NCI-H2227 treated with DMSO at 0.1 percent for 48 hours (cell line): ENCODE results near the gene BASP1.

Experiments
- DNase-seq: peaks from one replicate; lab custom pipeline; 2025; lab: John Stamatoyannopoulos, UW

BASP1 gene, protein sequence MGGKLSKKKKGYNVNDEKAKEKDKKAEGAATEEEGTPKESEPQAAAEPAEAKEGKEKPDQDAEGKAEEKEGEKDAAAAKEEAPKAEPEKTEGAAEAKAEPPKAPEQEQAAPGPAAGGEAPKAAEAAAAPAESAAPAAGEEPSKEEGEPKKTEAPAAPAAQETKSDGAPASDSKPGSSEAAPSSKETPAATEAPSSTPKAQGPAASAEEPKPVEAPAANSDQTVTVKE

DNA sequence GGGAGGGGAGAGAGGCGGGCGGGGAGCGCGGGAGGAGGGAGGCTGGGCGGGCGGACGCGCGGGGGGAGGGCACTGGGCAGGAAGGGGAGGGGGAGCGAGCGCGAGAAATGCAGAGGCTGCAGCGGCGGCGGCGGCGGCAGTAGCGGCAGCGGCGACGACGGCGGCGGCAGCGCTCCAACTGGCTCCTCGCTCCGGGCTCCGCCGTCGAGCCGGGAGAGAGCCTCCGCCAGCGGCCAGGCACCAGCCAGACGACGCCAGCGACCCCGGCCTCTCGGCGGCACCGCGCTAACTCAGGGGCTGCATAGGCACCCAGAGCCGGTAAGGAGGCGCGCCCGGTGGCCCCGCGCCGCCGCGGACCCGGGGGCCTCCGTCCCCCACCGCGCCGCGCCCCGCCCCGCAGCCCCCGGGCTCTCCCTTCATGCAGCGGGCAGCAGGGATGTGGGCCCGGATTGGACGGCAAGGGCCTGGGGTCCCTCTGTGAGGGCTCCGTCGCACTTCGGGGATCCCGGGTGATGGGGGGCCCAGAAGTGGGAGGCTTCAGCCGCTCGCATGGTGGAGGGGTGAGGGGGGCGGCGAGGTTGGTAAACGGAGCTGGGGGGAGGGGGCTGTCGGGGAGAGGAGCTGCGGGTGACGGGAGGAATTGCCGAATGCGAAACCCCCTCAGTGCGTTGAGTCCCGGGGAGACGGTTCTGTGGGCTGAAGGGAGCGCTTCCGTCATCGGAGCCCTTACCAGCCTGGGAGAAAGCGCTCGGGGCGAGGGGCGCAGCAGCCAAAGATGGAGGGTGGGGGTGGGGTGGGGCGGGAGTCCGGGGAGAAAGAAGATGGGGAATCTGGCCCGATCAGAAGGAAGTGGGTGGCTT, at the start of gene BASP1:
Gene BASP1, plus strand, starts transcription at position 139 of the 860 bp plus-strand sequence. CDS start 57,586 bp downstream, outside the sequence.
- no peak for DNase-seq

DNA sequence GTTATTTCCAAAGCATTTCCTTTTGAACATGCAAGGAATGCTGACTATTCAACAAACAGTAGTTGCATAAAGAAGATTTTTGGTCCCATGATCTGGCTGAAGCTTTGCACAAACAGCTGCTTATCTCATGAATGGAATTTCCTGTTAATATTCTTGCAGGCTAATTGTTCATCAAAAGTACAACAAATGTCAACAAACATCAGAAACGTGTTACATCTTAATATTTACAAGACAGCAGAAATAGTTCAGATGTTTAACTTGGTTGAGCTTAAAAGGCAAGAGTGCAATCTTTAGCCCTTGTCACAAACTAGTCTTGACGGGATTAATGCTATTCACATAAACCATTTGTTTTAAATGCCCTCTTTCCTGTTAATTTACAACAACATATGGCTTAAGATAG, 47.9 kb upstream of the BASP1 start:
- DNase-seq: no peak

DNA sequence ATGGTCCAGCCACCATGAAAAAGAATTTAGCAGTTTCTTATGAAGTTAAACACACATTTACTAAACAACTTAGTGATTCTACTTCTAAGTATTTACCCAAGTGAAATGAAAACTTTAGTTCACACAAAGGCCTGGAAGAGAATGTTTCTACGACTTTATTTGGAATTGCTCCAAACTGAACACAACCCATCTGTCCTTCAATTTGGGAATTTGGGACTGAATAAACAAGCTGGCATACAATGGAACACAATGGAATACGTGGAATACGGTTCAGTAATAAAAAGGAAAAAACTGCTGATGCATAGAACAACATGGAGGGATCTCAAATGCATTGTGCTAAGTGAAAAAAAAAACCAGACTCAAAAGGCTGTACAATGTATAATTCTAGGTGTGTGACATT, 44.6 kb upstream of the BASP1 start:
- no peak for DNase-seq

DNA sequence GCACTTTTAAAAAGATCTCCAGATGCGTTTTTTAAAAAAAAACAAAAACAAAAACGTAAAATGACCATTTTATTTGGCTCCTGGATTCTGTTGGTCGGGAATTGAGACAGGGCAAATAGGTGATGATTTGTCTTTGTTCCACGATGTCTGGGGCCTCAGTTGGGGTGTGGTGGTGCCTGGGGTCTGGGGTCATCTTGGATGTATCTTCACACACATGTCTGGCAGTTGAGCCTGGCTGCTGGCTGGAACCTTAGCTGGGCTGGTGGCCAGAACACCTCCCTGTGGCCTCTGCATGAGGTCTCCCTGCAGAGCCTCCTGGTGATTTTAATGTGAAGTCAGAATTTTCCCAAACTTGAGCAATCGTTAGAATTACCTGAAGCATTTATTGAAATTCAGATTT, 42.5 kb upstream of the BASP1 start:
- no peak for DNase-seq

DNA sequence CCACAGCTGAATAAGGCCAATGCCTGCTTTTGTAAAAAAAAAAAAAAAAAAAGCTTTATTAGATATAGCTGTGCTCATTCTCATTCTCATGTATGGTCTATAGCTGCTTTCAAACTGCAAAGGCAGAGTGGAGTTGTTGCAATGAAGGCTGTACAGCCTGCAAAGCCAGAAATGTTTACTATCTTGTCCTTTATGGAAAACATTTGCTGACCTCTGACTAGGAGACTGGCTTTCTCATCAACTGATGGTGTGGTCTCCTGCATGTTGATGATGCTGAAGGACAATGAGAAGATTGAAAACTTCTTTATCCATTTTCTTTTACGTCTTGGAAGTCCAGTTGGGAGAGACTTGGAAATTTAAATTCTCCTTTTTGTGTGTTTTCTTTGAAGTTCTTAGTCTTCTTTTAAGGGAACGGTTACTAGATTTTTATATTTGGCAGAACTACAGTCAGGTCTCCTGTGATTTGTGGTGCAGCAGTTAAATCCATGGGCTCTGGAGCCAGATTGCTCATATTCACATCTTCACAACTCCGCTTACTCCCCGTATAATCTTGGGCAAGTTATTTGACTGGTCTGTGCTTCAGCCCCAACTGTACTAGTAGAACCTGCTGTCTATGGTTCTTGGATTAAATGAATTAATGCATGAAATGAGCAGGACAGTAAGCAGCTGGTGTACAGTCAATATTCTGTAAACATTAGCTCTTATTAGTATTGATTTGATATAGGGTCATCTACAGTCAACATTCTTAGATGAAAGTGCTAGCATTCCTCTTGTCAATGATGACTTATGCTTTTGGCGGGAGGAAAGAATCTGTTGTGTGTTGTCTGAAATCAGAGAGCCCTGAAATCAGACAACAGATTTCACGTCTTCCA, 39.7 kb upstream of the BASP1 start:
- DNase-seq: no peak

DNA sequence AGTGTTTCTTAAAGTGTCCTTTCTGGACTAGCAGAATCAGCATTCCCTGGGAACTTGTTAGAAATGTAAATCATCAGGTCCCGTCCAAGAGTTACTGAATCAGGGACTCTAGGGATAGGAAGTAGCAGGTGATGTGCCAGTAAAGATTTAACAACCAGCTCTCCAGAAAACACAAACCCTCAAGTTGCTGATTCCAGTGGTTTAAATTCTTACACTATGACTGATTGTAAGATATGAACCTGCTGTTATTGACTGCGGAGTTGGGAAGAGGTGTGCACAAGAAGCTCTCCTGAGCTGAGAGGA, 39.1 kb upstream of the BASP1 start:
- no peak for DNase-seq

DNA sequence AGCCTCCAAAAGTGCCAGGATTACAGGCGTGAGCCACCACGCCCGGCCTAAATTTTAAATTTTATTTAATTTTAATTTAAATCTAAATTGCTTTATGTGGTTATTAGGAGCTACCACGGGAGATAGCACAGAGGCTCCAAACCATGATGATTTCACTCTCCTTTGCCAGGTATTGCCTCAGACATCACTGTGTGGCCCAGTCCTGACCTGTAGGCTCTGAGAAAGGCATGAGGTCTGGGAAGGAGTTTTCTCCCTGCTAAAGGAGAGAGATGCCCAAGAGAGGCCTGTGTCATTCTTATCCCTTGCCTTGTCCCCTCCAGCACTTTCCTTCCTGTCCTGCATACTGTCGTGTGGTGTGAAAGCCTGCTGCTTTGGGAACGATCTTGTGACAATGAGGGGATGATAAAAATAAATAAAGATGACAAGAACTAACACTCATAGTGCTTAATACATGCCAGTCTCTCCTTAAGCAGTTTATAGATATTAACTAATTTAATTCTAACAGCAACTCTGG, 37.0 kb upstream of the BASP1 start:
- DNase-seq: no peak

DNA sequence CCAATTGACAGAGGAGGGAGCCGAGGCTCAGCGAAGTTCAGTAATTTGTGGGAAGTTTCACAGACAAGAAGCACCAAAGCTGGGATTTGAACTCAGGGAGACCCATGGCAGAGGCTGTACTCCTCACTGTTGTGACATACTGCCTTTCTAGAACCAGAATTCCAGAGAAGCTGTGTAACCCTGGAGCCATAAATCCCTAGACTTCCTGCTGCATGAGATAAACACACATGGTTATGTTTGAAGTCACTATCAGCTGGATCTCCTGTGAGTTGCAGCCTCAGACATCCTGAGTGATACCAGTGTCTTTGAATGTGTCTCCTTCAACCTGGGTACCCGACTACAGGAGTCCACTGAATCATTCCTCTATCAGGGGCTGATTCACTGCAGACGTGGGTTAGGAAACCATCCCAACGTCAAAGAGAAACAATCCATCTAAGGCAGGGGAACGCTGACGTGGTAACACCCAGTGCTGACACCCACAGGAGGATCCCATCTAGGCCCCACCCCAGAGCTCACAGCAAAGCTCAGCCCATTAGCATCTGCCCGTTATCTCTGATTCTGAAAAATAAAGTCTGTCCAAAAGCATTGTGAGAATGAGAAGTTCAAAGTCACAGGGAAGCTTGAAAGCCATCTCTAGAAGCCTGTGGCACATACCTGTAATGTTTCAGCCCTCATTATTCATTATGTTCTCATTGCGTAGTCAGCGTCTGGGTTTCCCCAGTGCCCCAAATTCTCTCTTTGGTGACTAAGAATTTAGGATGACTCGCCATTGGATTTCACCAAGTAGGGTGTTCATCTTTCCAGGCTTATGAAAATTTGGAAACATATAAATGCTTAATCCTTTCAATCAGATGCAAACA, 36.3 kb upstream of the BASP1 start:
- no peak for DNase-seq

DNA sequence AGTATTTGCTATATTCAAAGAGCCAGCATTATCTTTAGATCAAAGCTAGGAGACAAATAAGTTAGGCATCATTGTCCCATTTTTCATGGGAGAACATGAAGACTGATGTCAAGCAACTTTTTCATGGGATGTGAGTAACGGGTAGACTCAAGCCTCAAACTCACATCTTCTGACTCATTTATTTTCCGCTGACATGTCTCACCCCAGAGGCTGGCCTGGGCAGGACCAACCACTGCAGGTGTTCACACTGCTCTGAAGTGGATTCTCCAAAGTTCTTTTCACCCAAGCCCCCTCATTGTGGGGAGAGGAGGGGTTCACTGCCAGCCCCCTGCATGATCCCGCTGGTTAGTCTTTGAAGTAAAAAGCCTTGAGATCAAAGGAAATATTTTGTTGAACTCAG, 34.9 kb upstream of the BASP1 start:
- DNase-seq: no peak

DNA sequence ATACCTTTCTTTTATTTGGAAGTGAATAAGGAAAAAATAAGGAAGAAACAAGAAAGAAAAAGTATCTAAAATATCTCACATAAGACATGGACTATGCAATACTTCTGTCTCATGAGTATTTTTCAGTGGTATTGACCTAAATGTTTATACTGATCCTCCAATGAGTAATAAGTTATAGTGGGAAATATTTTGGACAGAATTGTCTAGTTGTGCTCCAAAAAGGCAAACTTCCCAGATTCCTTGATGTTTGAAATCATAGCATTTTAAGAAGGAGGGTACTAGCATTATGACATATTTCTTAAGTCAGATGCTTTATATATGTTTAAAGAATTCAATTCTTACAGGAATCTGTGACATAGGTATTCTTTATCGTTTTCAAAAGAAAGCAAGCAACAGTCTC, 34.5 kb upstream of the BASP1 start:
- no peak for DNase-seq

DNA sequence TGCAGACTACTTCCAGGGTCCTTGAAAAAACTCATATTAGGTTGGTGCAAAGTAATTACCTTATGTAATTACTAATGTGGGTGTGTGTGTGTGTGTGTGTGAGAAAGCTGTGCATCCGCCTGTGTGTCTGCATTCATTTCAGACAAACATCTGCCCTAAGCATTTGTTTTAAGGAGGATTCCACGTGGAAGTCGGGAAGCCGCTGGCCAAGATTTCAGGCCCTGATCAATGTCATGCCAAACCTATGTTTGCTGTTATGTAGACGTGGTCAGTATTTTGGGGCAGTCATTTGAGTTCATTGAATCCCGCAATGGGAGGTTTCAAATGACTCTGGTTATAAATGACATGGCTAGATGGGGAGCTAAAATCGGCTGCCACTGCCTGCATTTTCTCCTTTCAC, 33.6 kb upstream of the BASP1 start:
- DNase-seq: no peak

DNA sequence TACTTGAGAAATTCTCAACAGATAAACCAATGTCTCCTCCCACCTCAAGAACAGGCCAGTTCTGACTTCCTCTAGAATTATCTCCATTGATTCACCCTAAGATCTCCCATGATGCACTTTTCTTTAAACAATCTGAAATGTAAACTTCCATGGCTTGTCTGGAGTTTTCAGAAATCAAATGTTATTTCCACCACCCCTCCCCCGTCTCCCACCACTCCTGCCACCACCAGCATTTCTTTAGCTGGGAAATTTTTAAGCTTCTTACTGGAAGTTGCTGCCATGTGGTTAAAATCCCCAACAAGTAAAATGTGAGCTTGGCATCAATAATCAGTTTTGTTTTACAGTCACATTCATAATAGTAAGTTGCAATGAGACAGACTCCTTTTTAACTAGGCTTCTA, 32.8 kb upstream of the BASP1 start:
- DNase-seq: no peak

DNA sequence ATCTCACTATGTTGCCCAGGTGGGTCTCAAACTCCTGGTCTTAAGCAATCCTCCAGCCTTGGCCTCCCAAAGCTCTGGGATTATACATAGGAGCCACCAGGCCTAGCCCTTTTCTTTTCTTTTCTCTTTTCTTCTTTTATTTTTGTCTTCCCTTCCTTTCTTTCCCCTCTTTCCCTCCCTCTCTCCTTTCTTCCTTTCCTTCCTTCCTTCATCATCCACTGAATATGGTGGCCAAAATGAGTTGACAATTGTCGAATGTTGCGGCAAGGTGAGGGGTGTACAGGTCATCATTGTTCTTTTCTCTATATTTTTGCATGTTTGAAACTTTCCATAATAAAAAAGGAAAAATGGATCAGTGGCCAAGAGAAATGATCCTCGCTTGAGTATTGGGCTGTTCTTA, 32.1 kb upstream of the BASP1 start:
- no peak for DNase-seq

DNA sequence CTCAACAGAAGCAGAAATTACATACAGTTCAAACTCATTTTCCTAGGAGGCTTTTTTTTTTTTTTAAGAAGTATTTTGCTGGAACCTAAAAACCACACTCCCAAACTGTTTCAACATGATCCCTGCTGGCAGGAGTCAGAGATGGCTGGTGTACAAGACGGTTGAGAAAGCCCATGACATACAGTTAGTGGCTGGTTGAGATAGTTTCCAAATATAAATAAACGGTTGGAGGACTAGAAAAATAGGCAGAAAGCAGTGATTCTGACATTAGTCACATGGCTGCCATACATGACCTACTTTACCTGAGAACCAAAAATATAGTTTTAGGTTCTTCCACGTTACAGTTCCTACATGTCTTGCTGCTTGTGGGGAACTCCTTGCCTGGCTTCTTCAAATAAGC, 31.7 kb upstream of the BASP1 start:
- DNase-seq: no peak

DNA sequence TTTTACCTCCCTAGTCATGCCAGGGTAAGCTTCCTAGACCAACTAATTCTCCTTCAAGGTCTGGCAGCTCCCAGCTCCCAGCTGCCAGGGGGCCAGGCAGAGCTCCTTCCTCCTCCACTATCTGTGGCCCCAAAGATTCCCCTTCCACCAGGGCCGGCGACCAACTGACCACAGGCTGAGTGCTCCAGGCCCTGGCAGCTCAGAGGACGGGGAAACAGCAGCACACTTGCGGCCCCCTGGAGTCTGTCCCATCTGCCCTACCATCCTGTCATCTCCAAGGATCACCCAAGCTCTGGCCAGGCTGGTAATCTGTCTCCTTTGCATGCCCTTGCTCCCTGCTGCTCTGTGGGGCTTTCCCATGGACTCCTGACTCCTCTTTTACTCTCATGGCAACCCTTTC, 31.2 kb upstream of the BASP1 start:
- DNase-seq: no peak

DNA sequence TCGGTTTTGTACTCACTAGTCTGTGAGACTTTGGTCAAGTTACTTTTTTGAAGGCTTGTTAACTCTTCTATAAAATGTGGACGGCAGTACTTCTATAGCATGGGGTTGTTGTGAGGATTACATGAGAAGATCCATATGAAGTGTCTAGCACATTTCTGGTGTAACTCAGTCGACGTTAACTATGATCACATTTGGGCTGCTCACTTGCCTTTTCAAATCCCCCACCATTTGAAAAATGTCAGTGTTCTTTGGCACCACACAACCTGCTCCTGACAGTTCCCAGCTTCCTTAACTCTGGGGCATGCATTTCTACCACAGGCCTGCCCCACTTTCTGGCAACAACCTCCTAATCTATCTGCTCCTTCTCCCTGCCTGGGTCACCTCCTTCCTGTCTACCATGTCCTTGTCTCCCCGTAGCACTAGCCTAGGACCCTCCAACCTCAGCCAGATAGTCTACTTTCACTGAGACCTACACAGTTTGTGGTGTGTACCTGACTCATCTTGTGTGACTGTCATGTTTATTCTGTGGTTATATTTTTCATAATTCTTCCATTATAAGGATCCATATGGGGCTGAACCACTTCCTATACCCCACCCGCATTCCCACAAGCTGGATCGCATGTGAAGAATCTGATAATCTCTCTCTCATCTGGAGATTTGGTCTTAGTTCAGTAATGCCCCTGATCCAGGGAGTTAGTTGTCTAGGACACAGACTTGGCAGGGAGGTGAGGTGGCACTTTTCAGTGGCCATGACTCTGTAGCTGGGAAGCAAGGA, 30.2 kb upstream of the BASP1 start:
- no peak for DNase-seq

DNA sequence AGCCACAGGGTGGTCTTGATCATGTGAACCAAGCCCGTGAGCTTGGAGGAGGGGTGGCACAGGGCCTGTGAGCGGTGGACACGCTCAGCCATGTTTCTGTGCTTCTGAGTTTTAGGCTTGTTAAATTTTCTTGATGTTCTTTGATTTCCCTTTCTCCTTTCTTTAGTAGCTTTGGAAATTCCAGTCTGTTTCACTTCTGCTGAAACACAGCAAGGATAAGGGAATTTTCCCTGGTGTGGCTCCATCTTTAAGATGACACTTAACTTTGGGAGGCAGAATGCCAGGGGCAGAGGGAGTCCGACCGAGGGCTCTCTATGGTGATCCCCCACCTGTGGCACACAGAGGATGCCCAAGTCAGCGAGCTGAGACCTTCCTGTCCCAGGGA, 29.7 kb upstream of the BASP1 start:
- no peak for DNase-seq

DNA sequence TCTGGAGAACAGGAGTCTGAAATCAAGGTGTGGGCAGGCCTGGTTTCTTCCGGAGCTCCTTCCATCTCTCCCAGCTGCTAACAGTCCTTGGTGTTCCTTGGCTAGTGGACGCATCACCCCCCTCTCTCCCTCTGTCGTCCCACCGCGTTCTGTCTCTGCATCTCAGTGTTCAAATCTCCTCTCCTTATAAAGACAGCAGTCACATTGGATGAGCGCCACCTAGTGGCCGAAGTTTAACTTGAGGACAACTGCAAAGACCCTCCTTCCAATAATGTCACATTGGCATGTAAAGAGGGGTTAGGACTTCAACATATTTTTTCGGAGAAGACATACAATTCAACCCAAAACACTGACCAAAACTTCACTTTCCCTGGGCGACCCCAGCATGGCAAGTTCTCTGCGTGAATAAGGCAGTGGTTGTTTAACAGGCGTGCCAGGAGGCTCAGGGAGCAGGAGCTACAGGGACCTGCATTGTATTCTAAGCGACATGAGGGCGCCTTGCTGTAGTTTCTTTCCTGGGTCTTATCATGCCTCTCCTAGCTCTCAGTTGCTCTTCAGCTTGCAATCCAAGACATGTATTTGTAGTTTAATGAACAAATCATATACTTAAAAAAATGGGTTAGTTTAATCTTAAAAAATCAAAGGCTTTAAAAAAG, 27.9 kb upstream of the BASP1 start:
- peak; percentile 8 for DNase-seq

DNA sequence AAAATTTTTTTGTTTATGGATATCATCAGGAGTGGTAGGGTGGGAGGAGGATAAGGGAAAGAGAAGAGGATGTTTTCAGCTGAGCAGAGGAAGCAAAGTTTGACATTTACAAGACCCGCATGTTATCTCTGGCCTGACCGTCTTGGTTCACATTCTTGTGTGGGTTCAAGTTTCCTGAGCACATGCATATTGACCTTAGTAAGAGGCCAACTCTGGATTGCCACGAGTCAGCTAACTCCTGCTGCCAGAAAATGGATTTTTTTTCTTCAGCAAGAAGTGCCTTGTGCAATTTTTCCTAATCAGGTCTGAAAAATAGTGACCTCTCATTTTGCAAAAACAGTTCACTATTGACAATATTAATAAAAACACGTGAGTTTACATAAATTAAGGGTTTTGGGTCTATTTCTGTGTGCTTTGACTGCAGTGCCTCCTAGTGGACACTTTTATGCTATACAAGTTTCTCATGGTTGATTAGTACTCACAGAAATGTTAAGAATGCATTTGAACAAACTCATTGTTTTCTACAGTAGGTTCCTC, 27.1 kb upstream of the BASP1 start:
- DNase-seq: no peak

DNA sequence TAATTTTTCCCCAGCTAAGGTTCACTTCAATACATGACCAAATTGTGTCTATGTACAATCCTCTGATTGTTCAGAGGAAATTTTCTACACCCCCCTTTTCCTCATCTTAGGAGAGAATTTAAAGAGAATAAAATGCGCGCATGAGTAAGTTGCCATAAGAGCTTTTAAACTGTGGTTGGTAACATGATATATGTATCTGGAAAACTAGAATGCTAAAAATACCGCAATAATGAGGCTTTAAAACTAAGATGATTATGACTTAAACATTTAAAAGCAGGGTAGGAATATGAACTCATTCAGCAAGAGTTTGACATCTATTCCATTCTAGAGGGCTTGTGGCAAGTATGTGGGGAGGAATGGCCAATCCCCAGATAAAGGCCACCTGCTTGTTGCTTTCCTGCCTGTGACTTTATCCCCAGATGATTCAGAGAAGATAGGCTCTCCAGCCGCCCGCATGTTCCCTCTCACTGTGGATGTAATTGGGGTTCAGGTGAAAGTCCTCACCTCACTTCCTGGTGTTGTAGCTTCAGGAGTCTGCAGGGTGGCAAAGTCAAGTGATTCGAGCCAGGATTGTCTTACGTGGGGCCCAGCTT, 26.5 kb upstream of the BASP1 start:
- DNase-seq: no peak
